ENCODE results near the gene UHMK1. TPM values are rescaled to one million over a fixed set of nuclear protein-coding genes. Genes with fewer than 3 reads are reported as not detected.

Gene UHMK1
- total RNA-seq, 1 experiment from 2014 or later, result 76.0 TPM

GRCh38 chr1:162502928-162503327, 5.3 kb downstream of the UHMK1 start:
- no peaks in the 10 kb centered on the region for H3K9me3 ChIP-seq (ENCODE audit: control insufficient read depth, insufficient read depth, low read depth, low read length)
- no peaks in the 10 kb centered on the region for H3K27me3 ChIP-seq (ENCODE audit: control insufficient read depth, insufficient read depth, low read length)
- no peak overlapping the region for H3K4me3 ChIP-seq (ENCODE audit: low read depth in 2 of 2, low read length in 2 of 2)
- peaks cover 36% of the 10 kb centered on the region for H3K36me3 ChIP-seq (ENCODE audit: control insufficient read depth, insufficient read depth, low read length)
- CTCF ChIA-PET, result no interaction called here
- no peak for DNase-seq (ENCODE audit: low read depth, low spot score)
- POLR2A ChIA-PET, result no interaction called here
- in situ Hi-C loops (cut with HindIII; ENCODE audit: low pct_unique_long_range_greater_than_20kb, low sequenced_read_pairs), result no loop called here
- no peak for ATAC-seq
- peaks cover 12% of the 10 kb centered on the region for H3K4me1 ChIP-seq (ENCODE audit: control insufficient read depth, insufficient read depth, low read length)
- no peak overlapping the region for H3K27ac ChIP-seq (ENCODE audit: low read length)
- BruUV-seq (replicated peaks), result no TSS peak
- intact Hi-C loops (cut with micrococcal nuclease; ENCODE audit: unreplicated experiment), result no loop called here
- TF ChIP-seq REST (IDR thresholded peaks at IDR 0.05; ENCODE audit: insufficient read depth in 1 of 2, low read depth in 2 of 2, low read length in 1 of 2), result no peak
- no peak for TF ChIP-seq SIN3A (IDR thresholded peaks at IDR 0.05; ENCODE audit: borderline replicate concordance, insufficient read depth, low read depth, low read length)
- TF ChIP-seq POLR2AphosphoS5 (IDR thresholded peaks at IDR 0.05; ENCODE audit: low read depth, low read length), result no peak
- TF ChIP-seq, protein P1, sequence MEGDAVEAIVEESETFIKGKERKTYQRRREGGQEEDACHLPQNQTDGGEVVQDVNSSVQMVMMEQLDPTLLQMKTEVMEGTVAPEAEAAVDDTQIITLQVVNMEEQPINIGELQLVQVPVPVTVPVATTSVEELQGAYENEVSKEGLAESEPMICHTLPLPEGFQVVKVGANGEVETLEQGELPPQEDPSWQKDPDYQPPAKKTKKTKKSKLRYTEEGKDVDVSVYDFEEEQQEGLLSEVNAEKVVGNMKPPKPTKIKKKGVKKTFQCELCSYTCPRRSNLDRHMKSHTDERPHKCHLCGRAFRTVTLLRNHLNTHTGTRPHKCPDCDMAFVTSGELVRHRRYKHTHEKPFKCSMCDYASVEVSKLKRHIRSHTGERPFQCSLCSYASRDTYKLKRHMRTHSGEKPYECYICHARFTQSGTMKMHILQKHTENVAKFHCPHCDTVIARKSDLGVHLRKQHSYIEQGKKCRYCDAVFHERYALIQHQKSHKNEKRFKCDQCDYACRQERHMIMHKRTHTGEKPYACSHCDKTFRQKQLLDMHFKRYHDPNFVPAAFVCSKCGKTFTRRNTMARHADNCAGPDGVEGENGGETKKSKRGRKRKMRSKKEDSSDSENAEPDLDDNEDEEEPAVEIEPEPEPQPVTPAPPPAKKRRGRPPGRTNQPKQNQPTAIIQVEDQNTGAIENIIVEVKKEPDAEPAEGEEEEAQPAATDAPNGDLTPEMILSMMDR (IDR thresholded peaks at IDR 0.05), result no peak
- no peak for TF ChIP-seq TCF7L2 (IDR thresholded peaks at IDR 0.05; ENCODE audit: low read depth, low read length)

DNA sequence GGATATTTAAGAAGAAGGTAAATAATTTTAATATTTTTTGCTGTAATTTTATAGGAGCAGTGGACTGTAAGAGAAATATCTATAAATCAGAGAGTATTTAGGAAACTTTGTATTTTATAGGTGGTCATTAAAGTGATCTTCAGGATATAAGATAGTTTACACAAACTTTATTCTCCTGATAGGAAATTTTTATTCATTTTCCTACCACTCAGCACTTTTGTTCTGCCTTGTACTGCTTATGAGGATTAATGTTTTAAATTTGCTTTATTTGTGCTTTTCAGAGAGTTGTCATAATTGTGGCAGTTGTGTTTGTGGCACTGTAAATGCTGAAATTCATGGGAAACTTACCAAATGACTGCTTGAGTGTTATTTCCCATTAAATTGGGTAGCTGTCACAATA, 29.7 kb downstream of the UHMK1 start:
- CTCF ChIA-PET, result interaction anchor here (0.6 kb wide), 1 partner anchor 490 kb away, joined by 12 read pairs; no protein-coding TSS in a partner anchor
- in situ Hi-C loops (cut with HindIII; ENCODE audit: low pct_unique_long_range_greater_than_20kb, low sequenced_read_pairs) (no loop called here), intact Hi-C loops (cut with micrococcal nuclease; ENCODE audit: unreplicated experiment) (no loop called here)
- TF ChIP-seq, protein P1 (IDR thresholded peaks at IDR 0.05), result no peak
- no peak for TF ChIP-seq SIN3A (IDR thresholded peaks at IDR 0.05; ENCODE audit: borderline replicate concordance, insufficient read depth, low read depth, low read length)
- TF ChIP-seq REST (IDR thresholded peaks at IDR 0.05; ENCODE audit: insufficient read depth in 1 of 2, low read depth in 2 of 2, low read length in 1 of 2), result no peak
- TF ChIP-seq POLR2AphosphoS5 (IDR thresholded peaks at IDR 0.05; ENCODE audit: low read depth, low read length), result no peak
- no peak for TF ChIP-seq TCF7L2 (IDR thresholded peaks at IDR 0.05; ENCODE audit: low read depth, low read length)
- Histone ChIP-seq H3K4me1 (ENCODE audit: control insufficient read depth, insufficient read depth, low read length) (no peaks in the 10 kb centered on the region), H3K9me3 (ENCODE audit: control insufficient read depth, insufficient read depth, low read depth, low read length) (no peaks in the 10 kb centered on the region), H3K27ac (ENCODE audit: low read length) (no peak overlapping the region), H3K36me3 (ENCODE audit: control insufficient read depth, insufficient read depth, low read length) (peaks cover 28% of the 10 kb centered on the region), H3K27me3 (ENCODE audit: control insufficient read depth, insufficient read depth, low read length) (no peaks in the 10 kb centered on the region), H3K4me3 (ENCODE audit: low read depth in 2 of 2, low read length in 2 of 2) (no peak overlapping the region)
- POLR2A ChIA-PET, result interaction anchor here (0.6 kb wide), 1 partner anchor 59 kb away, joined by 7 read pairs; no protein-coding TSS in a partner anchor
- BruUV-seq (replicated peaks), result no TSS peak
- no peak for ATAC-seq
- no peak for DNase-seq (ENCODE audit: low read depth, low spot score)

Measured in Panc1 (cell line).